ENCODE data around the gene RNF225. TPM values are rescaled to one million over a fixed set of nuclear protein-coding genes. Genes with fewer than 3 reads are reported as not detected.
A peak's percentile ranks its signal among the peaks of the same experiment; 100 is the strongest.

The RNF225 gene
- total and polyA plus RNA-seq, 9 of the 15 experiments (the other 6 are each of a cell fraction or from before 2014, with no cell fraction given) = 0.33 TPM; not detected in 8

GRCh38 chr19:58350871-58351557 lies 44.4 kb upstream of the RNF225 start:
- no peak overlapping the region for H3K4me2 ChIP-seq (ENCODE audit: insufficient read depth, low read length)
- no peaks in the 10 kb centered on the region for H3K27me3 ChIP-seq (ENCODE audit: control insufficient read depth in 2 of 2, insufficient read depth in 2 of 2, low read length in 2 of 2)
- DNase-seq (ENCODE audit: extremely low read depth in 1 of 4, low spot score in 3 of 4) (no peak), FAIRE-seq (no peak), ATAC-seq (no peak)
- no peaks in the 10 kb centered on the region for H3K36me3 ChIP-seq (ENCODE audit: control insufficient read depth, insufficient read depth, low read length)
- no peaks in the 10 kb centered on the region for H3K9me3 ChIP-seq (replicated peaks; ENCODE audit: control insufficient read depth, insufficient read depth, low read depth, low read length)
- ChIA-PET CTCF (ENCODE audit: low intra/inter-chr PET ratio) (no interaction called here), POLR2A (interaction anchor here (1.2 kb wide), 1 partner anchor 11 kb away, joined by 5 read pairs; the partner anchor contains the start of gene ZNF497)
- no peaks in the 10 kb centered on the region for H3K9me1 ChIP-seq (ENCODE audit: control insufficient read depth, insufficient read depth, low read length)
- no TSS peak for BruUV-seq (replicated peaks)
- no peak overlapping the region for H3K27ac ChIP-seq (ENCODE audit: extremely low read depth, low read depth, low read length)
- H4K20me1 ChIP-seq (replicated peaks; ENCODE audit: control insufficient read depth, insufficient read depth, low read length) = no peaks in the 10 kb centered on the region
- no peak overlapping the region for H3K4me3 ChIP-seq
- 89% methylated on average over 30 of the region's 34 CpGs for WGBS (ENCODE audit: insufficient coverage, low coverage, missing lambda C conversion rate)
- peaks cover 5 to 25% of the 10 kb centered on the region in 2 experiments; a peak in 4 of 5 replicates for H3K4me1 ChIP-seq (replicated peaks in 1 of 2; ENCODE audit: control insufficient read depth in 2 of 2, insufficient read depth in 2 of 2, low read length in 2 of 2)
- TF ChIP-seq SIN3B (IDR thresholded peaks at IDR 0.05; ENCODE audit: low read depth) (no peak), ZNF699 (CRISPR knock-in tag; IDR thresholded peaks at IDR 0.05; ENCODE audit: insufficient replicate concordance) (no peak), BRCA1 (IDR thresholded peaks at IDR 0.05) (no peak), BRCA1 (CRISPR knock-in tag; IDR thresholded peaks at IDR 0.05) (no peak), POLR2G (IDR thresholded peaks at IDR 0.05; ENCODE audit: low read depth, low read length) (peak; percentile 12; the same call in 1 of the 2 replicates), BHLHE40 (IDR thresholded peaks at IDR 0.05; ENCODE audit: low read length) (no peak), FOXA1 (IDR thresholded peaks at IDR 0.05; ENCODE audit: borderline replicate concordance) (no peak), IRF2 (CRISPR knock-in tag; IDR thresholded peaks at IDR 0.05) (no peak), ZNF354B (CRISPR knock-in tag; IDR thresholded peaks at IDR 0.05) (no peak), MYBL2 (IDR thresholded peaks at IDR 0.05; ENCODE audit: low read depth) (no peak), MYBL2 (CRISPR knock-in tag; IDR thresholded peaks at IDR 0.05; ENCODE audit: borderline replicate concordance) (no peak), SP1 (CRISPR knock-in tag; IDR thresholded peaks at IDR 0.05) (no peak), CHD2 (IDR thresholded peaks at IDR 0.05; ENCODE audit: low read depth, low read length) (no peak), ZKSCAN3 (CRISPR knock-in tag; IDR thresholded peaks at IDR 0.05) (no peak), E2F4 (CRISPR knock-in tag; IDR thresholded peaks at IDR 0.05; ENCODE audit: low read depth) (no peak), RBFOX2 (IDR thresholded peaks at IDR 0.05; ENCODE audit: low read depth, low read length) (peak; percentile 5; the same call in 1 of the 2 replicates), ZNF583 (CRISPR knock-in tag; IDR thresholded peaks at IDR 0.05) (no peak), TGIF2 (CRISPR knock-in tag; IDR thresholded peaks at IDR 0.05) (no peak)
- in situ Hi-C loops (cut with MboI) (no loop called here), intact Hi-C loops (cut with micrococcal nuclease) (no loop called here)
- H3K9ac ChIP-seq (ENCODE audit: insufficient read depth in 1 of 2, low read depth in 2 of 2, low read length in 2 of 2) = no peak overlapping the region
- H2AFZ ChIP-seq (ENCODE audit: low read depth, low read length) = no peak overlapping the region
- H3K79me2 ChIP-seq (ENCODE audit: control insufficient read depth, insufficient read depth, low read length) = no peaks in the 10 kb centered on the region
